H1 (cell line): ENCODE measurements around the gene MARS1. TPM values are rescaled to one million over a fixed set of nuclear protein-coding genes. Genes with fewer than 3 reads are reported as not detected.

ENCODE experiments used
- CTCF ChIA-PET: fragments of 300-600 bp; sonication (Branson Sonifier 250); formaldehyde crosslinking; loops from one replicate; lab custom pipeline; 2021; ENCODE audit not compliant: partially characterized antibody; lab: Charles Lee
- POLR2A ChIA-PET: fragments of 300-600 bp; sonication (Branson Sonifier 250); formaldehyde crosslinking; loops from one replicate; lab custom pipeline; 2021; ENCODE audit warnings: inconsistent platforms; ENCODE audit not compliant: partially characterized antibody; lab: Charles Lee
- DNase-seq, 2 experiments: peaks; one replicate each; pipeline versions ENCODE4 v3.0.0 to v3.0.0-alpha.2; 2010 to 2022; ENCODE audit warnings: low spot score in 2 of 2, low read depth in 1 of 2, mixed read lengths in 1 of 2
- FAIRE-seq: peaks from 2 replicates; lab custom pipeline; 2011; peaks lifted over from hg19 to GRCh38; lab: Jason Lieb, UNC
- H2AFZ ChIP-seq: 2 replicates; pipeline ENCODE4 v1.8.1; 2012; ENCODE audit warnings: low read length, inconsistent platforms
- H2AK5ac ChIP-seq: 2 replicates; pipeline ENCODE4 v1.6.1; 2013; ENCODE audit warnings: low read depth, low read length
- H2BK120ac ChIP-seq: replicated peaks from 2 replicates; pipeline ENCODE3; 2013; ENCODE audit warnings: low read depth, low read length, inconsistent platforms
- H2BK12ac ChIP-seq: 2 replicates; pipeline ENCODE4 v1.6.1; 2013; ENCODE audit warnings: low read depth, low read length
- H2BK15ac ChIP-seq: 2 replicates; pipeline ENCODE4 v1.6.1; 2013; ENCODE audit warnings: low read length
- H2BK20ac ChIP-seq: 2 replicates; pipeline ENCODE4 v1.6.1; 2013; ENCODE audit warnings: low read length
- H2BK5ac ChIP-seq: 2 replicates; pipeline ENCODE4 v1.6.1; 2013; ENCODE audit warnings: low read depth, low read length
- H3K14ac ChIP-seq: 2 replicates; pipeline ENCODE4 v1.6.1; 2013; ENCODE audit warnings: inconsistent platforms; ENCODE audit not compliant: insufficient read length
- H3K18ac ChIP-seq: 2 replicates; pipeline ENCODE4 v1.6.1; 2013; ENCODE audit warnings: low read length; ENCODE audit errors: extremely low read depth
- H3K23ac ChIP-seq: 2 replicates; pipeline ENCODE4 v1.6.1; 2013; ENCODE audit warnings: inconsistent platforms; ENCODE audit not compliant: insufficient read length
- H3K23me2 ChIP-seq: 2 replicates; pipeline ENCODE4 v1.6.1; 2013; ENCODE audit warnings: low read depth, low read length
- H3K27ac ChIP-seq: 2 replicates; pipeline ENCODE4 v1.6.1; 2011; ENCODE audit warnings: low read depth, low read length, inconsistent platforms
- H3K27me3 ChIP-seq, 4 experiments: replicated peaks in 1 of 4; 1 replicate in 1 of 4; 2 replicates in 3 of 4; pipeline versions ENCODE4 v1.6.1 to v1.8.1; 2011 to 2013; ENCODE audit warnings: low read length in 3 of 4, mild to moderate bottlenecking in 3 of 4, inconsistent platforms in 2 of 4, mixed read lengths in 2 of 4, moderate library complexity in 1 of 4; ENCODE audit not compliant: control insufficient read depth in 3 of 4, insufficient read depth in 3 of 4; ENCODE audit errors: extremely low read depth in 1 of 4
- H3K36me3 ChIP-seq, 4 experiments: 2 replicates each; pipeline versions ENCODE4 v1.6.1 to v1.8.1; 2011 to 2013; ENCODE audit warnings: mild to moderate bottlenecking in 4 of 4, low read length in 3 of 4, moderate library complexity in 2 of 4, control low read depth in 1 of 4, inconsistent platforms in 1 of 4; ENCODE audit not compliant: insufficient read depth in 4 of 4, control insufficient read depth in 2 of 4
- H3K4ac ChIP-seq: replicated peaks from 2 replicates; pipeline ENCODE3; 2013; ENCODE audit warnings: low read length, low read depth, mixed read lengths, inconsistent platforms; ENCODE audit not compliant: insufficient read length
- H3K4me1 ChIP-seq, 4 experiments: replicated peaks in 1 of 4; 1 replicate in 1 of 4; 2 replicates in 3 of 4; pipeline versions ENCODE4 v1.6.1 to v1.8.1; 2011 to 2013; ENCODE audit warnings: low read length in 3 of 4, inconsistent platforms in 2 of 4, mixed read lengths in 1 of 4; ENCODE audit not compliant: insufficient read depth in 4 of 4, control insufficient read depth in 3 of 4
- H3K4me2 ChIP-seq, 2 experiments: 2 replicates each; pipeline versions ENCODE4 v1.6.1 to v1.8.1; 2011 to 2013; ENCODE audit warnings: low read depth in 2 of 2, low read length in 2 of 2, control low read depth in 1 of 2, inconsistent platforms in 1 of 2, mild to moderate bottlenecking in 1 of 2; ENCODE audit not compliant: insufficient read depth in 1 of 2
- H3K4me3 ChIP-seq, 4 experiments: fragments of 200-600, 300-600 bp in 1 of 4; sonication (generic), shearing (Covaris generic), sonication (Bioruptor Twin) in 1 of 4; 2 replicates each; pipeline versions ENCODE4 v1.5.1 to v1.8.1; 2011 to 2016; ENCODE audit warnings: low read length in 4 of 4, low read depth in 3 of 4, control low read depth in 2 of 4, inconsistent platforms in 2 of 4, mild to moderate bottlenecking in 2 of 4, mixed read lengths in 1 of 4, moderate library complexity in 1 of 4; ENCODE audit not compliant: insufficient read depth in 2 of 4; ENCODE audit errors: extremely low read depth in 1 of 4
- H3K56ac ChIP-seq: replicated peaks from 2 replicates; pipeline ENCODE3; 2013; ENCODE audit warnings: low read depth, mild to moderate bottlenecking, mixed read lengths, low read length, inconsistent platforms; ENCODE audit not compliant: insufficient read length
- H3K79me1 ChIP-seq: 2 replicates; pipeline ENCODE4 v1.6.1; 2013; ENCODE audit warnings: low read depth, low read length, control low read depth
- H3K79me2 ChIP-seq, 2 experiments: 2 replicates each; pipeline versions ENCODE4 v1.6.1 to v1.8.1; 2012 to 2013; ENCODE audit warnings: low read length in 2 of 2, mild to moderate bottlenecking in 2 of 2, inconsistent platforms in 1 of 2; ENCODE audit not compliant: insufficient read depth in 2 of 2, control insufficient read depth in 1 of 2
- H3K9ac ChIP-seq, 4 experiments: replicated peaks in 1 of 4; 1 replicate in 1 of 4; 2 replicates in 3 of 4; pipeline versions ENCODE4 v1.6.1 to v1.8.1; 2011 to 2013; ENCODE audit warnings: low read depth in 3 of 4, low read length in 3 of 4, control low read depth in 2 of 4, mild to moderate bottlenecking in 2 of 4, moderate library complexity in 2 of 4, inconsistent platforms in 1 of 4; ENCODE audit errors: extremely low read depth in 1 of 4
- H3K9me3 ChIP-seq, 2 experiments: 2 replicates each; pipeline versions ENCODE4 v1.6.1 to v1.8.1; 2012 to 2013; ENCODE audit warnings: mild to moderate bottlenecking in 2 of 2, moderate library complexity in 2 of 2, control low read depth in 1 of 2, inconsistent platforms in 1 of 2, low read depth in 1 of 2, low read length in 1 of 2, mixed read lengths in 1 of 2; ENCODE audit not compliant: insufficient read depth in 2 of 2
- H4K20me1 ChIP-seq, 2 experiments: replicated peaks in 1 of 2; 2 replicates each; pipeline versions ENCODE3 to v1.8.1; 2011 to 2013; ENCODE audit warnings: inconsistent platforms in 2 of 2, low read length in 2 of 2, mild to moderate bottlenecking in 1 of 2; ENCODE audit not compliant: insufficient read depth in 2 of 2, control insufficient read depth in 1 of 2
- H4K5ac ChIP-seq: 2 replicates; pipeline ENCODE4 v1.6.1; 2013; ENCODE audit warnings: low read length, low read depth, mixed read lengths, inconsistent platforms; ENCODE audit not compliant: insufficient read length
- H4K8ac ChIP-seq: 2 replicates; pipeline ENCODE4 v1.8.0; 2013; ENCODE audit warnings: mild to moderate bottlenecking, moderate library complexity, low read length, inconsistent platforms; ENCODE audit not compliant: insufficient read depth; ENCODE audit errors: extremely low read depth
- H4K91ac ChIP-seq: replicated peaks from 2 replicates; pipeline ENCODE3; 2013; ENCODE audit warnings: low read length, mixed read lengths, inconsistent platforms; ENCODE audit not compliant: insufficient read length
- ATF3 ChIP-seq: IDR thresholded peaks from 2 replicates; pipeline ENCODE4 v1.6.1; 2011; ENCODE audit warnings: low read depth, mild to moderate bottlenecking, low read length; ENCODE audit not compliant: insufficient read depth
- CBX8 ChIP-seq: fragments of 300-800, 300-1000 bp; sonication (generic); IDR thresholded peaks from 2 replicates; pipeline ENCODE4 v1.7.1; 2016; ENCODE audit warnings: low read depth, low read length, borderline replicate concordance
- EZH2 ChIP-seq: fragments of 200-600 bp; sonication (generic); IDR thresholded peaks from 2 replicates; pipeline ENCODE4 v1.7.1; 2012; ENCODE audit warnings: low read depth, mild to moderate bottlenecking, moderate library complexity, low read length, inconsistent platforms; ENCODE audit not compliant: severe bottlenecking
- GTF2F1 ChIP-seq: IDR thresholded peaks from 2 replicates; pipeline ENCODE4 v1.6.1; 2012; ENCODE audit warnings: low read depth, low read length, improper control_type of control experiment, borderline replicate concordance
- JUN ChIP-seq: IDR thresholded peaks from 2 replicates; pipeline ENCODE4 v1.6.1; 2011; ENCODE audit warnings: low read depth, mild to moderate bottlenecking, improper control_type of control experiment, low read length
- KDM4A ChIP-seq: IDR thresholded peaks from one replicate; pipeline ENCODE4 v1.7.1; 2012; ENCODE audit warnings: low read depth, mild to moderate bottlenecking, moderate library complexity, low read length, inconsistent platforms; ENCODE audit not compliant: severe bottlenecking
- MAX ChIP-seq: IDR thresholded peaks from 2 replicates; pipeline ENCODE4 v1.6.1; 2012; ENCODE audit warnings: inconsistent platforms
- POLR2AphosphoS5 ChIP-seq: IDR thresholded peaks from 2 replicates; pipeline ENCODE4 v1.6.1; 2011; ENCODE audit warnings: low read depth, low read length
- POU5F1 ChIP-seq: IDR thresholded peaks from 2 replicates; pipeline ENCODE4 v1.6.1; 2011; ENCODE audit warnings: low read depth, mild to moderate bottlenecking, low read length, moderate library complexity
- SIX5 ChIP-seq: IDR thresholded peaks from 2 replicates; pipeline ENCODE4 v1.6.1; 2011; ENCODE audit warnings: mild to moderate bottlenecking, low read depth, low read length
- SP2 ChIP-seq: IDR thresholded peaks from 2 replicates; pipeline ENCODE4 v1.6.1; 2012; ENCODE audit warnings: mild to moderate bottlenecking, low read length, inconsistent platforms
- YY1 ChIP-seq: IDR thresholded peaks from 2 replicates; pipeline ENCODE4 v1.6.1; 2011; ENCODE audit warnings: low read depth, mild to moderate bottlenecking, low read length
- WGBS, 2 experiments: shearing (Covaris generic) in 1 of 2; methylation state at CpG; one replicate each; pipeline versions ENCODE4 v1.1.6 to v1.1.7; 2013 to 2015; ENCODE audit warnings: low lambda C conversion rate in 2 of 2, mixed read lengths in 2 of 2, inconsistent platforms in 1 of 2, low coverage in 1 of 2, missing lambda C conversion rate in 1 of 2; ENCODE audit not compliant: insufficient replicate concordance in 2 of 2, insufficient coverage in 1 of 2, insufficient read length in 1 of 2; ENCODE audit errors: extremely low coverage in 1 of 2, missing lambda C conversion rate in 1 of 2; 5-methylcytosine and 5-hydroxymethylcytosine counted together
- polyA plus RNA-seq, 7 experiments: library from polyadenylated mRNA; depleted of rRNA in 3 of 7; stranded (reverse) in 5 of 7; unstranded in 2 of 7; fragments of >200 nt in 5 of 7; fragments of 200-250 nt in 2 of 7; gene quantifications; 1 replicate in 5 of 7; 2 replicates in 1 of 7; 4 replicates in 1 of 7; pipeline versions ENCODE4 v1.2.1 to v1.2.3, GENCODE V29; 2011 to 2013; ENCODE audit warnings: missing spikeins in 2 of 7, mixed read lengths in 2 of 7
- total RNA-seq: library from RNA; stranded (reverse); fragmentation: NEBNext Ultra II Directional; extraction: Animal tissue kit (Norgen Biotek cat#: 25700); gene quantifications from 2 replicates; pipeline ENCODE4 v1.2.1, GENCODE V29; 2021

Gene MARS1
- total and polyA plus RNA-seq, 2 of the 8 experiments (the other 6 are each of a cell fraction or from before 2014, with no cell fraction given): 194 to 407 TPM

GRCh38 chr12:57552306-57552651 lies 64.4 kb downstream of the MARS1 start:
- Histone ChIP-seq H2BK120ac (no peak overlapping the region), H3K56ac (no peak overlapping the region), H3K27ac (no peak overlapping the region), H3K4me3 (peak overlapping the region in 2 of 4 experiments; percentile 11 to 12; a peak in 1 of 8 replicates), H3K9ac (peak overlapping the region in 1 of 4 experiments; percentile 22; a peak in 1 of 7 replicates), H3K4me2 (peak overlapping the region; percentile 40 to 69; a peak in 3 of 4 replicates), H3K4ac (no peak overlapping the region), H3K36me3 (no peaks in the 10 kb centered on the region; a peak in 1 of 8 replicates), H4K20me1 (peaks cover 7 to 9% of the 10 kb centered on the region in 2 experiments), H3K14ac (no peak overlapping the region), H2BK15ac (no peak overlapping the region), H3K23ac (no peak overlapping the region), H4K91ac (no peak overlapping the region), H3K79me1 (peaks cover 10% of the 10 kb centered on the region), H3K79me2 (peaks cover 0 to 34% of the 10 kb centered on the region in 2 experiments; a peak in 2 of 4 replicates), H3K27me3 (peaks cover 0 to 5% (median 3%) of the 10 kb centered on the region in 4 experiments; a peak in 2 of 7 replicates), H4K5ac (no peak overlapping the region), H3K4me1 (peaks cover 4 to 20% (median 11%) of the 10 kb centered on the region in 4 experiments; a peak in 6 of 7 replicates), H4K8ac (no peak overlapping the region), H3K18ac (no peak overlapping the region), H2BK5ac (no peak overlapping the region), H2BK20ac (no peak overlapping the region), H2AK5ac (no peak overlapping the region), H3K9me3 (no peaks in the 10 kb centered on the region), H2BK12ac (no peak overlapping the region), H2AFZ (no peak overlapping the region), H3K23me2 (peaks cover 13% of the 10 kb centered on the region)
- TF ChIP-seq GTF2F1 (no peak), SIX5 (no peak), EZH2 (no peak), YY1 (no peak), KDM4A (no peak), JUN (no peak), ATF3 (no peak), POLR2AphosphoS5 (no peak), CBX8 (no peak), POU5F1 (no peak), MAX (no peak), SP2 (no peak)
- FAIRE-seq (no peak), DNase-seq (no peak)
- CTCF ChIA-PET: interaction anchor here (0.6 to 3.1 kb wide), 7 partner anchors 10 to 174 kb away, joined by 3 to 26 read pairs (median 3); no protein-coding TSS in a partner anchor
- POLR2A ChIA-PET: interaction anchor here (0.6 to 2.5 kb wide), 10 partner anchors 12 to 93 kb away, joined by 3 to 9 read pairs (median 4); partner anchors contain the start of gene DDIT3
- 86% methylated on average over 2 of the region's 2 CpGs; no CpG with 5 or more reads in 1 of the 2 experiments for WGBS, 2 experiments
